ENCODE measurements around the gene GLI2.

Gene GLI2

DNA sequence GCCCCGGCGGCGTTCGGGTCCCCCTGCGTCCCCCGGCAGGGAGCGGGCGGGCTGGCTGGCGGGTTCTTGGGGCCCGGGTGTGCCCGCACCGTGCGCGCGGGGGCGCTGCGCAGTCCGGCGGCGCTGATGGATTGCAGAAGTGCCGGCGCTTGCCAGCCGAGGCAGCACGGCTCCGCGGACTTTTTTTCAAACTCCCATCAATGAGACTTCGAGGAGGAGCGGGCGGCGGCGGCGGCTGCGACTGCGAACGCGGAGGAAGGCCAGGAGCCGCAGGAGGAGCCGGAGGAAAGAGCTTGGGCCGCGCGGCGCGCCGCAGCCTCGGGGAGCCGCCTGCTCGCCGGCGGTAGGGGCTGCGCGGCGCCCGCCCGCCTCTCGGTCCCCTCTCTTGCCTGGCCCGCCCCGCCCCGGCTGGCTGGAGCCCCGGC, at the start of gene GLI2:
GLI2 (plus strand) TSS at position 123 of the 425 bp plus-strand sequence. CDS start 61,453 bp downstream, outside the sequence.
- no peak for DNase-seq (ENCODE audit: low read depth, low spot score)

DNA sequence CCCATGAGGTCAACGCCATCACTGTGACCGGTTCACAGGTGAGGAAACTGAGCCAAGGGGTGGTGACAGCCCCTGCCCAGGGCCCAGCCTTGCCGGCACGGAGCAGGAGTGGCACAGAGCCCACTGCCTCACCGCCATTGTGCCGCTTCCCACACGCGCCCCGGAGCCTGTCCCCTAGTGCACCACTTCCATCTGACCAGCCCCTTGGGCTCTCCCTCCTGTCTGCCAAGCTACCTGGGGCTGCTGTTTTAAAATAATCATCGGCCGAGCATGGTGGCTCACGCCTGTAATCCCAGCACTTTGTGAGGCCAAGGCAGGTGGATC, 49.7 kb upstream of the GLI2 start:
- DNase-seq (ENCODE audit: low read depth, low spot score) = no peak

DNA sequence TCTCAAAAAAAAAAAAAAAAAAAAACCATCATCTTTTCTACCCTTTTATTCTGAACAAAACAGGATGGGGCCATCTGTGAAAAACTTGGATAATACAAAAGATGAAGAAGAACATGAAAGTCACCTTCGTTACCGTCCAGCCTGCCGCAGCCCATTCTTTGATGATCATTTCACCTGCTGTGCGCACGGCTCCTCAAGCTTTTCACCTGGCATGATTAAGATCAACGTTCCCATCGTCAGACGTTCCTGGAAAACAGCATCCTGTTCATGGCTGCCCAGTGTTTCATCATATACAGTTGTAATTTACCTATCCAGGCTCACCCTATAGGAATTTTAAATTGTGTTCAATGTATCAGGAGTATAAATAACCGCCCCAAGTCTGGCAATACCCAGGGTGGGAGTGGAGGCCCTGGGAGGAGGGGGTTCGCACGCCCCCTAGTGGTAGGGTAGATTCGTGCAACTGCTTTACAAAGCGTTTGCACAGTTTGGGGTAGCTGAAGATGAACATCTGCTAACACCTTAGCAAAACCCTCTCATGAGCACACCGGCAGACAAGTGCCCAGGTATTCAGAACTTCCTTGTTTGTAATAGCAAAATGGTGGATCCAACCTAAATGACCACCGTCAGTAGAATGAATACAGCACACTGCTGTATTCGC, 49.0 kb upstream of the GLI2 start:
- no peak for DNase-seq (ENCODE audit: low read depth, low spot score)

DNA sequence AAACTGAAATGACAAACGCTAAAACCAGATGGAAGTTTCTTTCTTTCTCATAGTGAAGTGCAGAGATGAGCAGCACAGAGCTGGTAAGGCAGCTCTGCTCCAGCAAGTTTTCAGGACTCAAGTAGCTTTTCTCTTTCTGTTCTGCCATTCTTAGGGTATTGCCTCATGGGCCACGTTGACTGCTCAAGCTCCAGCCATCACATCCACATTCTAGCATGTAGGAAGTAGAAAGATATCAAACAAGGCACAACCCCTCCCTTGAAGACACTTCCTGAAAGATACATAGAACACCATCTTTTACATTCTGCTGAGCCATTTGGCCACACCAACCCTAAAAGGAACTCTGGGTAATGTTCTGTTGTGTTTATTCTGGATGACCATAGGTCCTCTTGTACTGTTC, 48.5 kb upstream of the GLI2 start:
- DNase-seq (ENCODE audit: low read depth, low spot score) = no peak

DNA sequence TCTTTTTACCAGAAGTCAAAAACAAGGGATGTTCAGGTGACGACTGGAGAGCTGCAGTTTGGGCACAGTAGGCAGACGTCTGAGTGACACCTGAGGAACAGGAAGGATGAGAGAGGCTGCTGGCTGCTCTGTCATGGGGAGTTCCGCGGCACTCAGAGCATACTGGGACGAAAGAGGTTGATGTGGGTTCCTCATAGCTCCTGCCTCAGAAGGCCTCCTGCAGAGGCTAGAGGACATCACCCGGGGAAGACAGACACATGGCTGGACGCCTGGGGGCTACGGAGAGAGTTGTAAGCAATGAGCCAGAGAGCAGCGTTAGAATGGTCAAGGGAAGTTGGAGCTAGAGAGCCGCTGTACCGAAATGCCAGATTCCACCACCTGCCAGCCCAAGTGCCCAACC, 45.1 kb upstream of the GLI2 start:
- no peak for DNase-seq (ENCODE audit: low read depth, low spot score)

DNA sequence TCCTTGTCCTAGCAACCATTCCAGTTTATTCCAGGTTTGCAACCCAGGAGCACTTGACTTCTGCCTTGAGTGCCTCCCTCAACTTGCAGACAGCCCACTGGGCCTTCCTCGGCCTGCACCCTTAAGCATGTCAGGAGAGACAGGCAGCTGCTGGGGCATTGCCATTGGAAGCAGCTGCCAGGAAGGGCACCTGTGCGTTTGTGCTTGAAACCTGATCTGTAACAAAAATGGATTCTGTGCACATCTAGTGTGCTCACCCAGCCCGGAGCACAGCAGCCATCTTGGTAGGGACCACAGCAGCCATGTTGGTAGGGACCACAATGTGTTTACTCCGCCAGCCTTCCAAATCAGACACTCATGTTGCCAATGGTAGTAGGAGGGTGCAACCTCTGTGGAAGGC, 44.3 kb upstream of the GLI2 start:
- no peak for DNase-seq (ENCODE audit: low read depth, low spot score)

DNA sequence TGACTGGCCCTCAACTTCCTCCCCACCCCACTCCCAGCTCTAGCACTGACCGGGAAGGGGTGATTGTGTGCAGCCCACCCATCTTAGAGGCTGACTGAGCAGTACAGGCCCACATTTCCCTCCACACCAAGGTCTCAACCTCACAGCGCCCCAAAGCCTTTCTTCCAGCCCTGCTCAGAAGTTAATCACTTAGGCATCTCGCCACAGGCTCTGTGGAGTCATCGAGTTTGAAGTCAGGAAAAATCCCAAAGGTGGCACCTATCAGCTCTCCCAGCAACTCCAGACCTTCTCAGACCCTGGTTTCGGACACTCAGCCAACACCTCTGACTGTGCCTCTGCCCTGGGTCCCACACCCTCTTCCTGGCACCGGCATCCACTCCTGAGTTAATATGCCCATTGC, 43.0 kb upstream of the GLI2 start:
- no peak for DNase-seq (ENCODE audit: low read depth, low spot score)

DNA sequence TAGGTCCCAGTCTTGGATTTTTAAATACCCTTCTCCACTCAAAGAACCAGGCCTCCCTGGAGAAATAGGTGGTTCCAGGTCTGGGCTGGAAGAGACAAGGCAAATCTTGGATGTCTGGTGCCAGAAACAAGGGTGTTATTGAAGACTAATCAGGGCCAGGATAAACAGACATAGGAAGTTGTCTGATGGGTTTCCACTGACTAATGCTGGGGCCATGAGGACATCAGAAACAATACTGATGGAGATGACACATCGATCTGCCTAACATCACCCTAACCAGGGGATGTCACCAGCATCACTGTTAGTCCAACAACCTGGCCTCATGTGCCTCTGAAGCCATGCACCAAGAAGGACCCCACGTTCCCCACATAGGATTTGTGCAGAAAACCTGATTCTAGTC, 42.5 kb upstream of the GLI2 start:
- no peak for DNase-seq (ENCODE audit: low read depth, low spot score)

DNA sequence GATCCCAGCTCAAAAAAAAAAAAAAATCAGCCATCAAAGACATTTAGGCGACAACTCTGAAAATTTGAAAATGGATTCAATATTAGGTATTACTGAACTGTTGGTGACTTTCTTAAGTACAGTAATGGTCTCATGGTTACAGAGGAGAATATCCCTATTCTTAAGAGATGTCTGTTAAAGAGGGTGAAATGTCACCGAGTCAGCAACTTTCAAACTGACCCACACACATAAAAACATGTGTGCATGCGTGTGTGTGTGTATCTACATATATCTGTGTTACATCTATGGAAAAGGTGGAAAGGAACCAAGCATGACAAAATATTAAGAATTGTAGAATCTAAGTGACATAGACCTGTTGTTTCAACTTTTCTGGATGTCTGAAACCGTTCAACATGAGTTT, 41.6 kb upstream of the GLI2 start:
- DNase-seq (ENCODE audit: low read depth, low spot score) = no peak

DNA sequence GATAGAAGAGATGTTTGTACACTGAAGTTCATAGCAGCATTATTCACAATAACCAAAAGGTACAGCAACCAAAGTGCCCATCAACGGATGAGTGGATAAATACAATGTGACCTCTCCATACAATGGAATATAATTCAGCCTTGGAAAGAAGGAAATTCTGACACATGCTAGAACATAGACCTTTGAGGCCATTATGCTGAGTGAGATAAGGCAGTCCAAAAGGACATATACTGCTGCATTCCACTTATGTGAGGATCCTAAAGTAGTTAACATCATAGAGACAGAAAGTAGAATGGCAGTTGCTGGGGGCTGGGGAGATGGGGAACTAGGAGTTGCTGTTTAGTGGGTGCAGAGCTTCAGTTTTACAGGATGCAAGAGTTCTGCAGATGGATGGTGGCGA, 38.2 kb upstream of the GLI2 start:
- DNase-seq (ENCODE audit: low read depth, low spot score) = no peak

DNA sequence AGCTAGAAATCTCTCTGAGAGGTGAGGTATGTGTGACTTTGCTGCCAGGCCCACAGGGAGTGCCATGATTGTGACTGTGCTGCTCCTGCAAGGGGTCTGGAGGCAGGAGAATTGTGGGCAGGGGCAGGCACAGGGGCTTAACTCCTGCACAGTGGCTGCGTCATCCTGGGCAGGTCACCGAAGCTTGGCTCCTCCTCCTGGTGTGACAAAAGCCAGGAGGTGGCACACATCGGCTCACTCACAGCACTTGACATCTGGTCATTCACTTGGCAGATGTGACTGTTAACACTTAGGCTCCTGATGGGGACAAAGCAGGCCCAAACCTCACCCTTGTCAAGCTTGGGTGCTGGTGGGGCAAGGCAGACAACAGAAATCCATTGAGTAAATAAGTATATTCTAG, 36.4 kb upstream of the GLI2 start:
- no peak for DNase-seq (ENCODE audit: low read depth, low spot score)

DNA sequence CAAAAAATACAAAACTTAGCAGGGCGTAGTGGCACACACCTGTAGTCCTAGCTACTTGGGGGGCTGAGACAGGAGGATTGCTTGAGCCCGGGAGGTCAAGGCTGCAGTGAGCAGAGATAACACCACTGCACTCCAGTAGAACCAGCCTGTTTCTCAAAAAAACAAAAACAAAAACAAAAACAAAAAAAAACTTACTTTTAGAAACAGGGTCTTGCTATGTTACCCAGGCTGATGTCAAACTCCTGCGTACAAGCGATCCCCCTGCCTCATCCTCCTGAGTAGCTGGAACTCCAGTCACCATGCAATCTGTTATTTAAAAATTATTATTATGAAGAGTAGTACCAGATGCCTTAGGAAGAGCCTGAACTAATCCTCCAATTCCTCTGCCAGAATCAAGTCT, 35.0 kb upstream of the GLI2 start:
- no peak for DNase-seq (ENCODE audit: low read depth, low spot score)

DNA sequence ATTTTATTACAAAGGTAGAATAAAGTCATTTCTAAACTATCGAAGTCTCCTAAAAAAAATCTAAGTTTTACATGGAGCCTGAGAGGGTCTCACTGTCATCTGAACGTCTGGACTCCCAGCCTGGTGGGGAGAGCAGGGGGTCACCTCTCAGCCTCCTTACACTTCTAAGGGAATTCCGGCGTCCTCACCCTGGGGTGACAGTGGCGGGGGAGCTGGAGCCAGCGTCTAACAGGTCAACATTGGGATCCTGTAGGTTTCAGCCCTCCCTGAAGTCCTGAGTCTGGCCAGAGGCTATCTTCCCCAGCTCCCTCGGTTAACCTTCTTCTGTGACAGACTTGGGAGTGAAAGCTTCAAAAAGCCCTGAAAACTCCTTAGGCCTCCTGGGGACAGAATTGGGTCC, 34.6 kb upstream of the GLI2 start:
- DNase-seq (ENCODE audit: low read depth, low spot score) = no peak

DNA sequence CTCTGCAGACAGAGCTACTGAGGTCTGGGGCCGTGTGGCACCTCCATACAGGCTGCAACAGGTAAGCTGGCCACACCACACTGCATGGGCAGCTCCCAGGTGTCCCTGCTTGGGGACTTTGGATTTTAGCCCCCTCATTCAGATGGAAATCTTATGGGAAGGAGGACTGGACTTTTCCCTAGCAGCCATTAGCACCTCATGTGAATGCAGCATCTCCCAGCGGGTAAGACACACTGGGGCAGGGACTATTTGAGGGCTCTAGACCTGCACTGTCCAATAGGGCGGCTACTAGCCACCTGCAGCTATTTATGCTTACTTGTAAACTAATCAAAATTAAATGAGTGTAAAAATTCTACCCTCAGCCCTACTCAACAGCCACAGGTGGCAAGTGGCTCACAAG, 34.2 kb upstream of the GLI2 start:
- DNase-seq (ENCODE audit: low read depth, low spot score) = no peak

DNA sequence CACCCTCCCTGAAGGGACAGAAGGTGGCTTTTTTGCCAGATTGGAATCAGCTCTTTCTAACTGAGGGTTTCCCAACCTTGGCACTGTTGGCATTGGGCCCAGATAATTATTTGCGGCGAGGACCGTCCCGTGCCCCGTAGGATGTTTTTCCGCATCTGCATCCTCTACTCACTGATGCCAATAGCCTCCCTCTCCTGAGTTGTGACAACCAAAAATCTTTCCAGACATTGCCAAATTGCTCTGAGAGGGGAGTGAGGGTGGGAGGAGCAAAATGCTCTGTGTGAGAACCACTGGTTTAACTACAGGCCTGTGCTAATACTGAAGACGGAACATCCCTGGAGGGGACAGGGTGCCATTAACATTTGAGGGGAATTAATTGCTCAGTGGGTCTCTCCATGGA, 33.6 kb upstream of the GLI2 start:
- DNase-seq (ENCODE audit: low read depth, low spot score) = no peak

DNA sequence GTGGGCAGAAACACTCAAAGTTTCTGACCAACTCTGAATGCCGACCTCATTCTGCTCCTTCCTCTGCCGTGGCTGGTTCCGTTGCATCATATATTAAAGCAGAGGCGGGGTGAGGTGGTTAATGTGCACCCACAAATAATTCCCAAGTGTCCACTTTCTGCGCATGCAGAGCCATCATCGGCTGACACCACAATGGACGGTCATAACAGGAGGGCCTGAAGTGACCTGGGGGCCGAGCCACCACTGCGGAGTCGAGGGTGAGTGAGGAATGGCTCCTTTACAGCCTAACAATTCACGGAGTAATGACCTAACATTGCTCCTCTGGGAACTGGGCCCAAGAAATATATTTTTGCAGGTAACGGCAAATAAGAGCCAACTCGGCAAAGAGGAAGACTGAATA, 32.9 kb upstream of the GLI2 start:
- DNase-seq (ENCODE audit: low read depth, low spot score) = no peak

DNA sequence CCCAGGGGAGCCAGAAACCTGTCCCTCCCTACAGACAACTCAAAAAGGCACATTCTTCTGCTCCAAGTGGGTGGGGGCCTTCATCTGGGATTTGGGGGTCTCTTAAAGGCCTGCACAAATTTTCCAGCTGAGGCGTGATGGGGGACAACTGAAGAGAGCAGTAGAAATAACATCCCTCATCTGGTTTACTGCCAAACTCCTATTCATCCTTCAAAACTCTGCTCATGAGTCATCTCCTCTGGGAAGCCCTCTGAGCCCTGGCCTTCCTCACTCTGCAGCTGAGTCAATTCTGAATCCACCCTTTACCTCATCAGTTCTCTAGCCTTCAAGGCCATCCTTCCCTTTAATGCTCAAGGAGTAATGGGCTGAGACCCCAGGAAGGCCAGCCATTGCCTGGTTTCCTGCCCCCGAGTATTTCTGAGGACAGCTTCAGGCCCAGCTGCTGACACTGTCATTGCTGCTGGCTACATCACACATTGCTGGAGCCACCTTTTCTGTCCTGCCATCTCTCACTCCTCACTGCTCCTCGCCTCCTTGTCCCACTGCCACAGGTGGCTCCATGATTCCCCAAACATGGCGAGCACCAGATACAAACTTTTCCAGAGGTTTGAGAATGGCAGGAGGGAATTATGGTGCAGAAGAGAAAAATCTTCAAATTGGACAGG, 32.2 kb upstream of the GLI2 start:
- no peak for DNase-seq (ENCODE audit: low read depth, low spot score)

DNA sequence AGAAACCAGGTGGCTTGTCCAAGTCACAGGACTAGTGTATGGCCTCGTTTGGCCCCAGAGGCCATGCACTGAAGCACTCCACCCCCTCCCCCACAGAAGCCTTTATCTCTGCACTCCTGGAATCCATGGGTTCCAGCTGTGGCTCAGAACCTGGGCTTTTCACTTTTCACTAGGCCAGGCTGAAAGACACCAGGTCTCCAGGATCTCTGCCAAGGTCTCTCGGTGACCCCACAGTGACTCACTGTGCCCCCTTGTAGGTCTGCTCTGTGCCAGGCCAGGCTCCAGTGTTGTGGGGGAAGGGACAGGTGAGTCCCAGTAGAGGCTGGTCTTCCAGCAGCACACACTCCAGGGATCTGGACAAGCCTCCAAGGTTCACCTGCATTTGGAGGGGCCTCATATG, 31.0 kb upstream of the GLI2 start:
- no peak for DNase-seq (ENCODE audit: low read depth, low spot score)

DNA sequence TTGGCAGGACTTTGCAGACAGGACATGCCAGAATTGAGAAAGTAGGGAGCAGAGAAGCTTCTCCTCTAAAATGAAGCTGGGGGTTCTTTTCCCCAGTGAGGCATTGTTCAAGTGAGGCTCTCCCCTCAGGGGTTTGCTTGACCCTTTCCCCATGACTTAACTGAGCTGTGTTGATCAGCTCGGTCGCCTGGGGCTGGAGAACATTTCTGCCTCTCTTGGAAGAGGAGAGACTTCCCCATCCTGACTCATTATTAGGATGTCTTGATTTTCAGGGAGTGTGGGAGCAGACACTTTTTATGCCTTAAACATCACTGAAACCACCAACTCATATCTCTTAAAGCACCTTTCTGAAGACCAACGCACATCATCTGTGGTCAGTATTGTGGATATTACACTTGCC, 27.9 kb upstream of the GLI2 start:
- no peak for DNase-seq (ENCODE audit: low read depth, low spot score)

DNA sequence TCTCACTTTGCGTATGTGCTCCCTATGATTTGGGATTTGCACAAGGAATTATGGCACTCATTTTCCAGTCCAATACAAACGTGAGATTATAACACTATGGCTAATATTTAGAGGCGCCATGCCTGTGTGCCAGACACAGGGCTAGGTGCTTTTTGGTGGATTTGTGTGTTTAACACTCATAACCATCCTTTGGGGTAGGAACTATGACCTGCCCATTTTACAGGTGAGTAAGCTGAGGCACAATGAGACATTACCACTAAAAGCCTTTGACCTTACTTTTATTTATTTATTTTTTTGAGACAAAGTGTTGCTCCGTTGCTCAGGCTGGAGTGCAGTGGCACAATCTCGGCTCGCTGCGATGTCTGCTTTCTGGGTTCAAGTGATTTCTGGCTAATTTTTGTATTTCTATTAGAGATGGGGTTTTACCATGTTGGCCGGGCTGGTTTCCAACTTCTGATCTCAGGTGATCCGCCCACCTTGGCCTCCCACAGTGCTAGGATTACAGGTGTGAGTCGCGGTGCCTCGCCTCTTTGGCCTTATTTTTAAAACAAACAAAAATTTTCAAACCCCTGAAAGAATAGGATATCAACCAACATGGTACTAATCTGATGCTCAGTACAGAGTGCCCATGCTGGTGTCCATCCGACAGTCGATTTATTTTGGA, 26.6 kb upstream of the GLI2 start:
- no peak for DNase-seq (ENCODE audit: low read depth, low spot score)

DNA sequence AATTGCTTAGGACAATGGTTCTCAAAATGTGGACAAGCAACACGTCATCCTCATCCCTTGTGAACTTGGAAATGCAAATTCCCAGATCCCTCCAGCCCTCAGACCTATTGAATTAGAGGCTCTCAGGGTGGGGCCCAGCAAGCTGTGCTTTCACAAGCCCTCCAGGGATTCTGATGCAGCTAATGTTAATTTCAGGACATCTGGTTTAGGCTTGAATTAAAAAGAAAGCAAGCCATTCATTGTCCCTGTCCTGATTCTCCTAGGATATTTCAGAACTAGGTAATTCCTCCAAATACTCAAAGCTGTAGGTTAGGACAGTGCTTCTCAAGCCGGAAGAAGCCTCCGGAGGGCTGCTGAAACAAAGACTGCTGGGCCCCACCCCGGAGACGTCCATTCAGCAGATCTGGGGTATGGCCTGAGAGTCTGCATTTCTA, 26.0 kb upstream of the GLI2 start:
- no peak for DNase-seq (ENCODE audit: low read depth, low spot score)

DNA sequence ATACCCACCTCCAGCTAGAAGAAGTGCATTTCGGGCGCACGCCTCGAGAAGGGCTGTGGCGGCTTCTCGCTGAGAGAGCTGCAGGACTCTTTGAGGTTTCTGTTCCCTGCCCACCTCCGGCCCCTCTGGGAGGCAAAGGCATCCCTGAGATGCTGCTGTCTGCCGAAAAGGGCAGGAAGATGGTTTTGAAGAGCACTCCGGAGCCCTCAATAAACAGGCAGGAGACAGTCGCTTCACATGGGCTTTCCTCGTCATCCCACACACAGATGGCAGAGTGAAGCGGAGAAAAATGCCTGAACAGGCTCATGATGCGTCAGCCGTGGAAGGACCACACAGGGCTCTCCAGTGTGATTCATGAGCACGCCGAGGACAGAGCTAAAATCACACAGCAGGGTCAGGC, 25.4 kb upstream of the GLI2 start:
- no peak for DNase-seq (ENCODE audit: low read depth, low spot score)

DNA sequence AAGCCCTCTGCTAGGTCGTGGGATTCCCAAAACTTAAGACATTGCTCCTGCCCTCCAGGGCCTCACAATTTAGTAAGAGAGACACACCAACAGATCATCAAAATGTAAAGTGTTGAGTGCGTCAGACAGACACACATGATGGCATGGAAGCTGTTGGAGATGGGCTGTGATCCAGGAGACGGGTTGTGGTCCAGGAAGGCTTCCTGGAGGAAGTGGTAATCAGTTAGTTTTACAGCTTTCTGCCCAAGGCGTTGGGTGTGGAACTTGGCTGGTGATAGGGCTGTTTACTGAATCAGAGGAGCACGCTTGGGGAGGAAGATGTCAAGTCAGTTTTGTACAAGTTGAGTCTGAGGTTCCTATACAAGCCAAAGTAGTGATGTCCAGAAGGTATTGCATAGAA, 24.0 kb upstream of the GLI2 start:
- DNase-seq (ENCODE audit: low read depth, low spot score) = no peak
